Osteoblast (primary cell): ENCODE measurements around the gene FLYWCH1. TPM values are rescaled to one million over a fixed set of nuclear protein-coding genes. Genes with fewer than 3 reads are reported as not detected.

Experiments used
- DNase-seq: peaks from one replicate; pipeline ENCODE4 v3.0.0; 2011; ENCODE audit warnings: low spot score, mixed read lengths; ENCODE audit not compliant: insufficient read length; ENCODE audit errors: missing footprints
- H2AFZ ChIP-seq: 2 replicates; pipeline ENCODE4 v1.6.0; 2011; ENCODE audit warnings: mild to moderate bottlenecking, low read length
- H3K27ac ChIP-seq: 2 replicates; pipeline ENCODE4 v1.5.1; 2011; ENCODE audit warnings: mild to moderate bottlenecking, low read depth, low read length, moderate library complexity
- H3K27me3 ChIP-seq: 2 replicates; pipeline ENCODE4 v1.6.0; 2012; ENCODE audit warnings: mild to moderate bottlenecking, control low read depth, inconsistent platforms, low read length, moderate library complexity; ENCODE audit not compliant: insufficient read depth
- H3K36me3 ChIP-seq: 2 replicates; pipeline ENCODE4 v1.5.1; 2011; ENCODE audit warnings: mild to moderate bottlenecking, low read length, control low read depth, moderate library complexity; ENCODE audit not compliant: insufficient read depth
- H3K4me1 ChIP-seq: 2 replicates; pipeline ENCODE4 v1.5.1; 2011; ENCODE audit warnings: mild to moderate bottlenecking, low read length, control low read depth, moderate library complexity; ENCODE audit not compliant: insufficient read depth
- H3K4me2 ChIP-seq: 2 replicates; pipeline ENCODE4 v1.6.0; 2011; ENCODE audit warnings: mild to moderate bottlenecking, low read length; ENCODE audit not compliant: insufficient read depth
- H3K4me3 ChIP-seq: fragments of 200-600 bp; sonication (generic); 3 replicates; pipeline ENCODE4 v1.5.1; 2012; ENCODE audit warnings: mild to moderate bottlenecking, low read length, inconsistent platforms; ENCODE audit not compliant: insufficient read depth
- H3K79me2 ChIP-seq: 2 replicates; pipeline ENCODE4 v1.6.0; 2012; ENCODE audit warnings: mild to moderate bottlenecking, low read length, control low read depth, inconsistent platforms; ENCODE audit not compliant: insufficient read depth
- H3K9me3 ChIP-seq: 2 replicates; pipeline ENCODE4 v1.5.1; 2011; ENCODE audit warnings: low read depth, low read length, control low read depth
- H4K20me1 ChIP-seq: 2 replicates; pipeline ENCODE4 v1.6.0; 2012; ENCODE audit warnings: mild to moderate bottlenecking, low read length, control low read depth; ENCODE audit not compliant: insufficient read depth
- CTCF ChIP-seq: IDR thresholded peaks from 2 replicates; pipeline ENCODE4 v1.5.1; 2011; ENCODE audit warnings: mild to moderate bottlenecking, low read depth, low read length, moderate library complexity; ENCODE audit errors: extremely low read depth
- small RNA-seq: library from RNA; depleted of rRNA; stranded (forward); fragments of <200 nt; gene quantifications from one replicate; pipeline ENCODE3, GENCODE V24; 2012
- total RNA-seq: library from RNA; depleted of rRNA; stranded (reverse); fragments of >200 nt; gene quantifications from 2 replicates; pipeline ENCODE4 v1.2.3, GENCODE V29; 2012

Gene FLYWCH1
- total RNA-seq, 1 donor, result 56.5 TPM

- H3K79me2 ChIP-seq, result no peaks in the 10 kb centered on the region
- H3K4me2 ChIP-seq, result no peak overlapping the region
- no peak overlapping the region for H2AFZ ChIP-seq
- no peaks in the 10 kb centered on the region for H3K9me3 ChIP-seq
- H3K4me3 ChIP-seq, result no peak overlapping the region
- H3K4me1 ChIP-seq, result no peaks in the 10 kb centered on the region
- no peaks in the 10 kb centered on the region for H4K20me1 ChIP-seq
- no peak overlapping the region for H3K27ac ChIP-seq
- no peak for DNase-seq
- TF ChIP-seq CTCF, result no peak
- peaks cover 18% of the 10 kb centered on the region for H3K27me3 ChIP-seq
- H3K36me3 ChIP-seq, result no peaks in the 10 kb centered on the region
Measured at GRCh38 chr16:2992383-2993081, 80.8 kb downstream of the FLYWCH1 start.

GRCh38 chr16:2996298-2996697 lies 84.6 kb downstream of the FLYWCH1 start:
- DNase-seq, result no peak
- Histone ChIP-seq H3K36me3 (no peaks in the 10 kb centered on the region), H3K27ac (no peak overlapping the region), H3K4me3 (no peak overlapping the region), H3K9me3 (no peaks in the 10 kb centered on the region), H3K4me1 (no peaks in the 10 kb centered on the region), H3K4me2 (no peak overlapping the region), H4K20me1 (no peaks in the 10 kb centered on the region), H2AFZ (no peak overlapping the region), H3K79me2 (no peaks in the 10 kb centered on the region), H3K27me3 (peaks cover 27% of the 10 kb centered on the region)
- no peak for TF ChIP-seq CTCF

GRCh38 chr16:2999929-3000328 lies 88.2 kb downstream of the FLYWCH1 start:
- DNase-seq, result peak; percentile 86
- Histone ChIP-seq H3K4me3 (no peak overlapping the region), H3K36me3 (no peaks in the 10 kb centered on the region), H3K9me3 (no peaks in the 10 kb centered on the region), H3K79me2 (no peaks in the 10 kb centered on the region), H4K20me1 (no peaks in the 10 kb centered on the region), H3K4me2 (no peak overlapping the region), H3K27ac (no peak overlapping the region), H2AFZ (no peak overlapping the region), H3K27me3 (peaks cover 30% of the 10 kb centered on the region), H3K4me1 (no peaks in the 10 kb centered on the region)
- no peak for TF ChIP-seq CTCF

- Histone ChIP-seq H2AFZ (no peak overlapping the region), H3K4me3 (no peak overlapping the region), H3K79me2 (no peaks in the 10 kb centered on the region), H3K36me3 (no peaks in the 10 kb centered on the region), H3K9me3 (no peaks in the 10 kb centered on the region), H3K27ac (no peak overlapping the region), H3K27me3 (peaks cover 33% of the 10 kb centered on the region), H3K4me1 (no peaks in the 10 kb centered on the region), H4K20me1 (no peaks in the 10 kb centered on the region), H3K4me2 (no peak overlapping the region)
- DNase-seq, result no peak
- no peak for TF ChIP-seq CTCF
Measured at GRCh38 chr16:3000540-3000939, 88.8 kb downstream of the FLYWCH1 start.

Small RNA genes within 50 kb of the gene (small RNA-seq; reads per million reads assigned to genes)
- not detected for gene LINC00514

Other genes with a start within 250 kb of the FLYWCH1 start
- 19.2 and 21.7 TPM in 2 replicates for gene KCTD5, start 229.4 kb upstream of the FLYWCH1 start, total RNA-seq
- 1.5 and 2.5 TPM in 2 replicates for gene PRSS27, start 191.7 kb upstream of the FLYWCH1 start, total RNA-seq
- 56.8 and 62.2 TPM in 2 replicates for gene SRRM2, start 159.3 kb upstream of the FLYWCH1 start, total RNA-seq
- 173 and 195 TPM in 2 replicates for gene ELOB, start 134.7 kb upstream of the FLYWCH1 start, total RNA-seq
- not detected in 2 replicates for gene PRSS33, start 124.4 kb upstream of the FLYWCH1 start, total RNA-seq
- not detected in 2 replicates for gene PRSS41, start 113.5 kb upstream of the FLYWCH1 start, total RNA-seq
- gene PRSS21, start 94.7 kb upstream of the FLYWCH1 start, total RNA-seq, result not detected in 2 replicates
- gene ZG16B, start 81.6 kb upstream of the FLYWCH1 start, total RNA-seq, result 0.88 and 1.4 TPM in 2 replicates
- gene PRSS22, start 53.8 kb upstream of the FLYWCH1 start, total RNA-seq, result not detected in 2 replicates
- gene FLYWCH2, start 28.7 kb upstream of the FLYWCH1 start, total RNA-seq, result 38.7 and 43.6 TPM in 2 replicates
- not detected in 2 replicates for gene KREMEN2, start 52.3 kb downstream of the FLYWCH1 start, total RNA-seq
- 1.5 and 1.8 TPM in 2 replicates for gene PAQR4, start 57.4 kb downstream of the FLYWCH1 start, total RNA-seq
- 1.4 and 2.1 TPM in 2 replicates for gene PKMYT1, start 68.5 kb downstream of the FLYWCH1 start, total RNA-seq
- gene CLDN9, start 101.0 kb downstream of the FLYWCH1 start, total RNA-seq, result not detected in 2 replicates
- under 0.01 TPM in 1 of 2 replicates, not detected in the other for gene CLDN6, start 106.3 kb downstream of the FLYWCH1 start, total RNA-seq
- gene TNFRSF12A, start 108.4 kb downstream of the FLYWCH1 start, total RNA-seq, result 143 and 159 TPM in 2 replicates
- gene HCFC1R1, start 112.0 kb downstream of the FLYWCH1 start, total RNA-seq, result 20.3 and 21.2 TPM in 2 replicates
- 21.8 and 23.5 TPM in 2 replicates for gene THOC6, start 112.1 kb downstream of the FLYWCH1 start, total RNA-seq
- 0.29 TPM in 1 of 2 replicates, not detected in the other for gene BICDL2, start 125.0 kb downstream of the FLYWCH1 start, total RNA-seq
- gene MMP25, start 134.6 kb downstream of the FLYWCH1 start, total RNA-seq, result under 0.01 TPM in 1 of 2 replicates, not detected in the other
- gene IL32, start 153.7 kb downstream of the FLYWCH1 start, total RNA-seq, result 0.72 TPM in 1 of 2 replicates, not detected in the other
- not detected in 2 replicates for gene ZSCAN10, start 187.4 kb downstream of the FLYWCH1 start, total RNA-seq
- gene ZNF205, start 200.7 kb downstream of the FLYWCH1 start, total RNA-seq, result 17.4 and 17.7 TPM in 2 replicates
- gene ZNF213, start 223.1 kb downstream of the FLYWCH1 start, total RNA-seq, result 8.0 and 9.4 TPM in 2 replicates